Caco-2 (cell line): ENCODE results near the gene AARS2. TPM values are rescaled to one million over a fixed set of nuclear protein-coding genes. Genes with fewer than 3 reads are reported as not detected.

ENCODE experiments used
- BruUV-seq: library from RNA; stranded (reverse); fragments of 400-500 nt; replicated peaks from 2 replicates; lab custom pipeline; 2021; lab: Mats Ljungman, UMichigan
- CTCF ChIA-PET: fragments of 300-600 bp; sonication (Branson Sonifier 250); formaldehyde crosslinking; loops from one replicate; lab custom pipeline; 2022; ENCODE audit warnings: antibody characterized with exemption; lab: Charles Lee
- POLR2A ChIA-PET: fragments of 300-600 bp; sonication (Branson Sonifier 250); formaldehyde crosslinking; loops from one replicate; lab custom pipeline; 2022; ENCODE audit warnings: antibody characterized with exemption; lab: Charles Lee
- DNase-seq, 2 experiments: peaks; one replicate each; pipeline versions ENCODE4 v3.0.0 to v3.0.0-alpha.2; 2020 to 2022
- H3K27me3 ChIP-seq: replicated peaks from 2 replicates; pipeline ENCODE4 v1.6.0; 2011; ENCODE audit warnings: low read length; ENCODE audit not compliant: control insufficient read depth, insufficient read depth
- H3K36me3 ChIP-seq: 2 replicates; pipeline ENCODE4 v1.5.1; 2011; ENCODE audit warnings: low read length; ENCODE audit not compliant: control insufficient read depth, insufficient read depth
- H3K4me1 ChIP-seq: fragments of 250-450 bp; sonication (Bioruptor Pico); 2 replicates; pipeline ENCODE4 v1.5.1; 2020; ENCODE audit warnings: mild to moderate bottlenecking
- H3K4me3 ChIP-seq: 2 replicates; pipeline ENCODE4 v1.5.1; 2011; ENCODE audit warnings: low read depth, mild to moderate bottlenecking, control low read depth, low read length
- H3K9me3 ChIP-seq: fragments of 250-450 bp; sonication (Bioruptor Pico); 2 replicates; pipeline ENCODE4 v1.5.1; 2020; ENCODE audit warnings: mild to moderate bottlenecking, moderate library complexity
- H3K27ac Mint-ChIP-seq: one replicate; pipeline ENCODE4 v1.8.0; 2022; ENCODE audit warnings: mixed read lengths; ENCODE audit not compliant: unreplicated experiment
- H3K27me3 Mint-ChIP-seq: one replicate; pipeline ENCODE4 v1.8.0; 2022; ENCODE audit warnings: mixed read lengths; ENCODE audit not compliant: insufficient read depth, unreplicated experiment
- H3K36me3 Mint-ChIP-seq: one replicate; pipeline ENCODE4 v1.8.0; 2022; ENCODE audit warnings: mild to moderate bottlenecking, mixed read lengths; ENCODE audit not compliant: insufficient read depth, unreplicated experiment
- H3K4me1 Mint-ChIP-seq: one replicate; pipeline ENCODE4 v1.8.0; 2022; ENCODE audit warnings: low read depth, mixed read lengths; ENCODE audit not compliant: unreplicated experiment
- H3K4me3 Mint-ChIP-seq: one replicate; pipeline ENCODE4 v1.8.0; 2022; ENCODE audit warnings: mild to moderate bottlenecking, moderate library complexity, mixed read lengths; ENCODE audit not compliant: unreplicated experiment
- H3K9me3 Mint-ChIP-seq: one replicate; pipeline ENCODE4 v1.8.0; 2022; ENCODE audit warnings: mixed read lengths; ENCODE audit not compliant: unreplicated experiment
- intact Hi-C: fragments of 100-400 bp; cut with micrococcal nuclease; formaldehyde crosslinking; loops from one replicate; pipeline ENCODE4 v1.10.0; 2022; ENCODE audit not compliant: unreplicated experiment
- total RNA-seq: library from RNA; stranded (reverse); gene quantifications from 2 replicates; pipeline ENCODE4 v1.2.3, GENCODE V29; 2022
- TF ChIP-seq, protein P1 (sequence below), 2 experiments: fragments of 200-600 bp in 1 of 2; IDR thresholded peaks; 1 replicate in 1 of 2; 2 replicates in 1 of 2; pipeline versions ENCODE4 v1.5.1 to v1.8.0; 2011 to 2022; ENCODE audit warnings: antibody characterized with exemption in 1 of 2, control low read depth in 1 of 2, inconsistent platforms in 1 of 2, low read depth in 1 of 2, low read length in 1 of 2, mild to moderate bottlenecking in 1 of 2, moderate library complexity in 1 of 2; ENCODE audit not compliant: insufficient read depth in 1 of 2, severe bottlenecking in 1 of 2, unreplicated experiment in 1 of 2

Gene AARS2
- total RNA-seq, 1 experiment from 2014 or later: 20.5 TPM

DNA sequence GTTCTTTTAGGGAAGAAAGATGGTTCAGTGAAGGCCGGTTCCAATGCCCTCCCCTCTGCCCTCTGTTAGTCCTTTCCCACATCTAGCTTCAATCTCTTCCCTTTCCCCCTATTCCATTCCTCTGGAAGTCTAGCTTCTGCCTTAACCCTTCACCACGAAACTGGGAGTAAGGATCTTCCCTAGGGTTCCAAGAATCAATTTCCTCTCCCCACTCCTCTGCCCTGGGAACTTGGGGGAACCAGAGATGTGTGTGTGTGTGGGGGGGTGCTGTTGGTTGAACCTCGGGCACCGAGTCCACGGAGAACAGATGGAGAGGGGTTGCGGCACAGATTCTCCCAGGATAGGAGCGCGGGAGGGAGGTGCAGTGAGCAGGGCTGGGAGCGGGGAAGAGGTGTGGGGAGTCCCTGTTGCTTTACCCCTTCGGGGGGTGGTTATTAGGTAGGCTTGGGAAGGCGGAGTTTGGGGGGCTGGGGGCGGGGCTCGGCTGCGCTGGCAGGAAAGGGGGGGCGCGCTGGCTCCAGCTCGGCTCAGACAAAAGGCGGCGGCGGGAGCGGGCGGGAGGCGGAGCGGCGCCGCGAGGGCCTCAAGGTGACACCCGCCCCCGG is 43.1 kb downstream of the AARS2 start, which contains the start of gene TMEM151B:
TMEM151B (plus strand) TSS at position 530 of the 605 bp plus-strand sequence. CDS start 293 bp downstream, outside the sequence.
- DNase-seq: no peak
- Mint-ChIP-seq H3K9me3 (no peaks in the 10 kb centered on the region), H3K4me3 (peak within 1 kb of the TSS; percentile 71), H3K27ac (no peak within 1 kb of the TSS), H3K36me3 (peaks cover 9% of the 10 kb centered on the region), H3K4me1 (no peaks in the 10 kb centered on the region), H3K27me3 (peaks cover 18% of the 10 kb centered on the region)
- ChIA-PET CTCF (interaction anchor here (1.0 to 3.7 kb wide), 5 partner anchors 14 to 69 kb away, joined by 3 to 23 read pairs (median 5); partner anchors contain the start of genes AARS2 and SLC35B2), POLR2A (no interaction called here)
- BruUV-seq: no TSS peak
- Histone ChIP-seq H3K4me1 (peaks cover 6% of the 10 kb centered on the region; the same call in 1 of the 2 replicates), H3K27me3 (peaks cover 6% of the 10 kb centered on the region), H3K36me3 (no peaks in the 10 kb centered on the region), H3K9me3 (no peaks in the 10 kb centered on the region), H3K4me3 (peak within 1 kb of the TSS; percentile 41)
- intact Hi-C loops: no loop called here
- TF ChIP-seq, protein P1, sequence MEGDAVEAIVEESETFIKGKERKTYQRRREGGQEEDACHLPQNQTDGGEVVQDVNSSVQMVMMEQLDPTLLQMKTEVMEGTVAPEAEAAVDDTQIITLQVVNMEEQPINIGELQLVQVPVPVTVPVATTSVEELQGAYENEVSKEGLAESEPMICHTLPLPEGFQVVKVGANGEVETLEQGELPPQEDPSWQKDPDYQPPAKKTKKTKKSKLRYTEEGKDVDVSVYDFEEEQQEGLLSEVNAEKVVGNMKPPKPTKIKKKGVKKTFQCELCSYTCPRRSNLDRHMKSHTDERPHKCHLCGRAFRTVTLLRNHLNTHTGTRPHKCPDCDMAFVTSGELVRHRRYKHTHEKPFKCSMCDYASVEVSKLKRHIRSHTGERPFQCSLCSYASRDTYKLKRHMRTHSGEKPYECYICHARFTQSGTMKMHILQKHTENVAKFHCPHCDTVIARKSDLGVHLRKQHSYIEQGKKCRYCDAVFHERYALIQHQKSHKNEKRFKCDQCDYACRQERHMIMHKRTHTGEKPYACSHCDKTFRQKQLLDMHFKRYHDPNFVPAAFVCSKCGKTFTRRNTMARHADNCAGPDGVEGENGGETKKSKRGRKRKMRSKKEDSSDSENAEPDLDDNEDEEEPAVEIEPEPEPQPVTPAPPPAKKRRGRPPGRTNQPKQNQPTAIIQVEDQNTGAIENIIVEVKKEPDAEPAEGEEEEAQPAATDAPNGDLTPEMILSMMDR (IDR thresholded peaks at IDR 0.05; ENCODE audit: insufficient read depth in 1 of 2, low read depth in 1 of 2, low read length in 1 of 2, severe bottlenecking in 1 of 2, unreplicated experiment in 1 of 2): no peak

DNA sequence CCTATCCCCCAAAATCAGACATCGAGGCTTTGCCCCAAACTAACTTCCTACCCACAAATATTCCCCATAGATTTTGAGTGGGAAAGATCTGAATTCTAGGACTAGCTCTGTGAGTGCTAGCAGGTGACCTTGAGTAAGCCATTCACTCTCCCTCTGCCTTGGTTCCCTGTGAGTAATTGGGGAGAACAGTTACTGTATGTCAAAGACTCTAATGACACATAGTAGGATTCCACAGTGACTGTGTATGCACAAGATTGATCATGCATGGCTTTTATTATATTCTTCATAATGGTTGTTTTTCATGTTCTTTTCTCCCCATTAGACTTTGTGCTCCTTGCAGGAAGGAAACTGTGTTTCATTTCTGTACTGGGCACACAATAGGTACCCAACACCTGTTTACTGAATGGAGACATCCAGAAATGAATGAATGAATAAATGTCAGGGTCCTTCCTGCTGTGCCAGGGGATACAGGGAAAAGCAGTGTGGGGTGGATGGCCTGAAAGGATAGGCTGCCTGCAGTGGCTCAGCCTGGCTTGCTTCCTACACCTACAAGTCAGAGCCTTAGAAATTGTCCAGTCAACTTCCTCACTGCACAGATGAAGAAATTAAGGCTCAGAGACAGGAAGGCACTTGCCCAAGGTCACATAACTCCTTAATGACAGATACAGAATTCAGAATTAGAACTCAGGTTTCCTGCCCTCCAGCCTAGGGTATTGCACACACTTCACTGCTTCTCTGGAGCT is 43.8 kb downstream of the AARS2 start:
- Mint-ChIP-seq H3K4me1 (peaks cover 5% of the 10 kb centered on the region), H3K36me3 (peaks cover 15% of the 10 kb centered on the region), H3K9me3 (no peaks in the 10 kb centered on the region), H3K27me3 (peaks cover 16% of the 10 kb centered on the region), H3K4me3 (peak overlapping the region; percentile 71), H3K27ac (no peak overlapping the region)
- ChIA-PET CTCF (interaction anchor here (1.4 to 3.7 kb wide), 5 partner anchors 13 to 69 kb away, joined by 3 to 23 read pairs (median 16); partner anchors contain the start of genes AARS2 and SLC35B2), POLR2A (no interaction called here)
- no peak for DNase-seq
- H3K27me3 ChIP-seq: peaks cover 6% of the 10 kb centered on the region
- H3K9me3 ChIP-seq: no peaks in the 10 kb centered on the region
- TF ChIP-seq, protein P1 (IDR thresholded peaks at IDR 0.05; ENCODE audit: insufficient read depth in 1 of 2, low read depth in 1 of 2, low read length in 1 of 2, severe bottlenecking in 1 of 2, unreplicated experiment in 1 of 2): no peak
- intact Hi-C loops: no loop called here
- peaks cover 6% of the 10 kb centered on the region; the same call in 1 of the 2 replicates for H3K4me1 ChIP-seq
- BruUV-seq: no TSS peak
- H3K36me3 ChIP-seq: no peaks in the 10 kb centered on the region
- H3K4me3 ChIP-seq: no peak overlapping the region

DNA sequence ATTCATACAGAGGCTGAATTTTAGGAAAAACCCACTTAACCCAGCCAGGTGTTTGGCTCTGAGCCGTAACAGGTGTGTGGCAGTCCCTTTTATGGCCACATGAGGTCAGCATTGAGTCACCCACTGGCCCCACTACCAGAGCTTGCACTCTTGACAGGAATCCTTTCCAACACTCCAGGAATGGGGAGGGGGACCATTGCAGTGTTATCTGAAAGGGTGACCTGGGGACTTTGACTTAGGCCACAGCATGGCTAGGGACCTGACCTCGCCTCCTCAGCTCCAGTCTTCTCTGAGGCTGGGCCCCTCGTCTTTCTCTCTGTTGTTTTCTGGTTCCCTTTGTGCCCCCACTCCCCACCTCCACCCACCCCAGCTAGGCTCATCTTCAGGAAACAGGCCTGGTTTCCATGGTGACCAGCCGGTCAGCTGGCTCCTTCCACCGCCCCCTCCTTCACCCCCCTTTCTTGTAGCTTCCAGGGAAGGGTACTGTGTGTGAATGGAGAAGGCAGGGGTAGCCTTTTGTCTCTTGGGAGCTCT is 45.0 kb downstream of the AARS2 start:
- Mint-ChIP-seq H3K9me3 (no peaks in the 10 kb centered on the region), H3K4me3 (no peak overlapping the region), H3K4me1 (peaks cover 13% of the 10 kb centered on the region), H3K27ac (no peak overlapping the region), H3K27me3 (peaks cover 15% of the 10 kb centered on the region), H3K36me3 (peaks cover 15% of the 10 kb centered on the region)
- intact Hi-C loops: loop anchor here (1.0 kb wide), 2 partner anchors 36 to 70 kb away; no protein-coding TSS in a partner anchor
- TF ChIP-seq, protein P1 (IDR thresholded peaks at IDR 0.05; ENCODE audit: insufficient read depth in 1 of 2, low read depth in 1 of 2, low read length in 1 of 2, severe bottlenecking in 1 of 2, unreplicated experiment in 1 of 2): peak; percentile 84 to 92
- ChIA-PET CTCF (interaction anchor here (0.6 to 3.7 kb wide), 14 partner anchors 12 to 95 kb away, joined by 3 to 23 read pairs (median 3); partner anchors contain the start of genes AARS2, HSP90AB1, SLC35B2 and SPATS1), POLR2A (no interaction called here)
- H3K4me1 ChIP-seq: peaks cover 18% of the 10 kb centered on the region
- H3K27me3 ChIP-seq: peaks cover 6% of the 10 kb centered on the region
- H3K4me3 ChIP-seq: no peak overlapping the region
- H3K36me3 ChIP-seq: no peaks in the 10 kb centered on the region
- no peaks in the 10 kb centered on the region for H3K9me3 ChIP-seq
- BruUV-seq: no TSS peak
- peak; percentile 70 to 81 for DNase-seq
